Left colon (tissue), 2 donors: ENCODE data around the gene KANSL3. TPM values are rescaled to one million over a fixed set of nuclear protein-coding genes. Genes with fewer than 3 reads are reported as not detected.
"Not testable (repeated sequence)": the region's sequence is repeated elsewhere in the genome, so short reads cannot be mapped to it uniquely, and the experiment has no call there.

Source experiments
- ATAC-seq: fragments of 200-7000 bp; cut with Tn5 transposase; one replicate; pipeline ENCODE4 v1.9.1; 2020; ENCODE audit warnings: mild to moderate bottlenecking, moderate library complexity
- DNase-seq, 2 donors: peaks; one replicate each; pipeline ENCODE4 v3.0.0-alpha.2; 2020
- intact Hi-C, 2 donors: fragments of 100-400 bp; cut with DNase I in 1 of 2; cut with micrococcal nuclease in 1 of 2; formaldehyde crosslinking; loops; one replicate each; pipeline versions ENCODE4 v1.11.2 to v1.14.0; 2022; cut with DNase I, micrococcal nuclease
- total RNA-seq, 2 donors: library from RNA; stranded (reverse); fragmentation: NEBNext Ultra II Directional; extraction: Animal tissue kit (Norgen Biotek cat#: 25700); gene quantifications; one replicate each; pipeline ENCODE4 v1.2.1, GENCODE V29; 2021
- donor health status: DM: no; HTN: no; CAD: no.
- donor health status: DM: yes; HTN: yes; CAD: no.

KANSL3 gene
- total RNA-seq, 2 donors from 2014 or later = 39.3 to 40.7 TPM

DNA sequence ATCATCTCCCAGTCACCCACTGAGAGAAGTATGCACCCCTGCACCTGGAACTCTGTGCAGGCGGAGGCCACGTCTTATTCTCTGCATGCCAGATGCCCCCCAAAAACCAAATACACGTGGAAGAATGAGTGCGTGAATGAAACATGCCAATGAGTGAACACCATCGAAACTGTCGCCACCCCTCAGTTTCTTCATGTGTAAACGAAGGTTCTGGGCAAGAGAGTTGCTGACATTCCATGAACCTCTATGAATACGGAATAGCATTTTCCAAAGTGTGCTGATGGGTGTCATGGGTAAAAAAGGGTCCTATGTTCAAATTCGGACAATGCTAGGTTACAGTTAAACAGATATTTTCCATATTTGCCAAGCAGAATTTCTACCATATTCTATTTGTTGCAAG is 24.2 kb upstream of the KANSL3 start:
- DNase-seq (no peak), ATAC-seq (no peak)
- intact Hi-C loops = no loop called here

DNA sequence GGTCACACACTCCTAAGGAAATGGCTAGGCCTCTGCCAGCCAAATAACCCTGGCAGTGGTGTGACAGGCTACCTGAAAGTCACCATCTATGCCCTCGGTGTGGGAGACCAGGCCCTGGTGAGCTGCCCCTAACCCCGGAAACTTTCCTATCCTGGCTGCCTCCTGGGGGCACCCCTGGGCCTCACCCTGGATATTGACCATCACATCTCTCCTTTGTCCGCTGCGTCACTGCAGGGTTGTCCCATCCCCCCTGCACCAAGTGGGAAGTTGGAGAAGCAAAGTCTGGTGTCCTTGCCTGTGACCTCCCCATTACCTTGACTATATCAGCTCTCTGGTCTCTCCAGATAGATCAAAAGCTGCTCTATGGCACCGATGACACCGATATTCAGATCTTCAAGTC is 23.2 kb upstream of the KANSL3 start:
- ATAC-seq (no peak), DNase-seq (no peak)
- intact Hi-C loops = no loop called here

DNA sequence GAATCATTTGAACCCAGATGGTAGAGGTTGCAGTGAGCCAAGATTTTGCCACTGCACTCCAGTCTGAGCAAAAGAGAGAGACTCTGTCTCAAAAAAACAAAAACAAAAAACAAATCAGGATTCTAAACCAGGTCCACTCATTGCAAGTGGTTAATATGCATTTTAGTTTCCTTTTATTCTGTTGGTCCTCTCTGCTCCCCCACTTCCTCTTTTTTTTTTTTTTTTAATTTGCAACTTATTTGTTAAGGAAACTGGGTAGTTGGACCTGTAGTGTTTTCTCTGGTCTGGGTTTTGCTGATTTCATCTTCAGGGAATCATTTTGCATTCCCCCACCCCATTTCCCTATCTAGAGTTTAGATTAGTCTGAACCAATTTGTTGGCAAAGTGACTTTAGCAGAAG is 18.4 kb upstream of the KANSL3 start:
- intact Hi-C loops = no loop called here
- DNase-seq (no peak), ATAC-seq (no peak)

DNA sequence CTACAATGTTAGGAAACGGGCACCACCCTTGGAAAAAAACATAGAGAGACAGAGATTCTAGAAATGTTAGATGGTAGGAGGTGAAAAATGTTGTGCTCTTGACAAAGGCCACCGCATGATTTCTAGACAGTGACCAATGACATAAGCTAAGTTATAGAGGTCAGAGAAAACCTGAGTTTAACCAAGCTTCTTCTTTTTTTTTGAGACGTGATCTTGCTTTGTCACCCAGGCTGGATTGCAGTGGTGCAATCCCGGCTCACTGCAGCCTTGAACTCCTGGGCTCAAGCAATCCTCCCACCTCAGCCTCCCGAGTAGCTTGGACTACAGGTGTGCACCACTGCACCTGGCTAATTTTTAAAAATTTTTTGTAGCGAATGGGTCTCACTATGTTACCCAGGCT is 17.4 kb upstream of the KANSL3 start:
- ATAC-seq (no peak), DNase-seq (no peak)
- intact Hi-C loops = no loop called here

DNA sequence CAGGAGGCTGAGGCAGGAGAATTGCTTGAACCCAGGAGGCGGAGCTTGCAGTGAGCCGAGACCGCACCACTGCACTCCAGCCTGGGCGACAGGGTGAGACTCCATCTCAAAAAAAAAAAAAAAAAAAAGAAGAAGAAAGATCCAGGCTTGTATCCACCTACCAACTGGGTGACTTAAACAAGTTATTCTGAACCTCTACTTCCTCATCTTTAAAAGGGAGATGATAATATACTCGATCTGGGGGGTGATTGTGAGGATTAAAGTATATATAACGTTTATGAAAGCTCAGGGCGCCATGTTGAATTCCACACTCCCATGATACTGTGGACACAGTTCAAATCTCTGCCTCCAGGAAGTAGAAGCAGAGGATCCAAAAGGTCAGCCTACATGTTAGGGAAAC is 16.7 kb upstream of the KANSL3 start:
- peak; percentile 19 for ATAC-seq
- DNase-seq, intact Hi-C loops: not testable (repeated sequence)

DNA sequence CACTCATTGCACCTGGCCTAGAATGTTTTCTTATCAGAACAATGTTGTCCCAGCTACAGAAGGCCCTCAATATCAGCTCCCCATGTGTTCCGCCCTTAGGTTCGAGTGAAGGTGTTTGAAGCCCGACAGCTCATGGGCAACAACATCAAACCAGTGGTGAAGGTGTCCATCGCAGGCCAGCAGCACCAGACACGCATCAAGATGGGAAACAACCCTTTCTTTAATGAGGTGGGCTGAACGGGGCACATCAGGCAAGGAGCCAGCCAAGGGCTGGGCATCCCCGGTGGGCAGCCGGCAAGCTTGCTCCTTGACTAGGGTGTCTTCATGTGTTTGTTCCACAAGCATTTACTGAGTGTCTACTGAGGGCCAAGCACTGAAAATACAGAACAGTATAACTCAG is 13.7 kb upstream of the KANSL3 start:
- DNase-seq (no peak), ATAC-seq (no peak)
- intact Hi-C loops = no loop called here

DNA sequence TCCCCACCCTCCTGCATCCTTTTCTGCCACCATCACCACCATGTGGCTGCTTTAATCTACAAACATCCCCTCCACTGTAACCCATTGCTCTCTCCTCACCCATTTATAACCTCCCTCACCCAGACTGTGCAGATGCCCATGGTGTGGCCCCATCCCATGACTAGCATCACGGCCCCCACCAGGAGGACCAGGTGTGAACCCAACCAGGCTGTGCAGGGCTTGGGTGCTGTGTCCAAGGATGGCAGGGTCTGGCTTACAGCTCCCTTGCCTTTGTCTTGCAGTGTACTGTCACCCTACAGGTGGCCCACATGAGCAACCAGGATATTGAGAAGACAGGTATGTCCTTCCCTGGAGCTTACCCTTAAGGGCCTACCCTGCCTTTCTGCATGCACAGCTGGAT is 11.2 kb upstream of the KANSL3 start:
- no peak for DNase-seq
- intact Hi-C loops = no loop called here

DNA sequence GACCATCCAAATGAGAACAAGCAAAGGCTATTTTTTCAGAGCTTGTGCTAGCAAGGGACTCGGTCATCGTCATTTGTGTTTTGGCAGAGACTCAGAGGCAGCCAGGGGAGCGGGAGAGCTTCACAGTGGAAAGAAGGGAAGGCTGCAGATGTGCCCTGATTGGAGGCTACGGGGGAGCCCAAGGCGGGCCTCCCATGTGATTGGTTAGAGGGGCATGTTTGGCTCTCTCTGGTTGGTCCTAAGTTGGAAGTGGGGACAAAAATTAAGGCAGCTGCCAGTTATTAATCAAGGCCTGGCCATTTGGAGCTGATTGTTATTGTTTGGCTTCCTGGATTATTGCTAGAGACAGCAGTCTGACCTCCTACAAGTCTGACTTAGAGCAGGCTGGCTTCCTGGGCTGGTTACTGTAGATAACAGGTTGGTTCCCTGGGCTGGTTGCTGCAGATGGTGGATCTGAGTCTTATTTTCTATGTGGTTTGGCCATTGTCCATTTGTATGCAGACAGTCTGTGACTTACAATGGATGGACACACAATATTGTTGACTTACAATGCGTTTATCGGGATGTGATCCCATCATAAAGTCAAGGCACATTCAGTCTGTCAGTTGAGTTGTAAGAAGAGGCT is 10.3 kb upstream of the KANSL3 start:
- DNase-seq (no peak), ATAC-seq (no peak)
- intact Hi-C loops = no loop called here

More for the DNA sequence above, 11.2 kb upstream of the KANSL3 start:
- ATAC-seq = no peak

DNA sequence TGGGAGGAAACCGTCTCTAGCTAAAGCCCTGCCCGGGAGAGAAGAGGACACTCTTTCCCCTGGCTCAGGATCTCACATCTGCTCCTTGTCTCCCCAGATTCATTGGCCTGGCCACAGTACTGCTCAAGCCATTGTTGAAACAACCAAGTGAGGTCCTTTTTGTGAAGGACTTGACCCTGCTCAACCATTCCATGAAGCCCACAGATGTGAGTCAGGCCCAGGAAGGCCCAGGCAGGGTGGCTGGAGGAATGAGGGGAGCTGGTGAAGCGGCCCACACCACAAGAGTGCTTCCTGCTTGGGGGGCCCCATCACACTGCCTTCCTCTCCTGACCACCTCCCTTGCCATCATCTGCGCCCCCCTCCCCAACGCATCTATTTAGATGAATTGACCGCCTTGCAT is 9.6 kb upstream of the KANSL3 start:
- ATAC-seq = no peak
- intact Hi-C loops = no loop called here

DNA sequence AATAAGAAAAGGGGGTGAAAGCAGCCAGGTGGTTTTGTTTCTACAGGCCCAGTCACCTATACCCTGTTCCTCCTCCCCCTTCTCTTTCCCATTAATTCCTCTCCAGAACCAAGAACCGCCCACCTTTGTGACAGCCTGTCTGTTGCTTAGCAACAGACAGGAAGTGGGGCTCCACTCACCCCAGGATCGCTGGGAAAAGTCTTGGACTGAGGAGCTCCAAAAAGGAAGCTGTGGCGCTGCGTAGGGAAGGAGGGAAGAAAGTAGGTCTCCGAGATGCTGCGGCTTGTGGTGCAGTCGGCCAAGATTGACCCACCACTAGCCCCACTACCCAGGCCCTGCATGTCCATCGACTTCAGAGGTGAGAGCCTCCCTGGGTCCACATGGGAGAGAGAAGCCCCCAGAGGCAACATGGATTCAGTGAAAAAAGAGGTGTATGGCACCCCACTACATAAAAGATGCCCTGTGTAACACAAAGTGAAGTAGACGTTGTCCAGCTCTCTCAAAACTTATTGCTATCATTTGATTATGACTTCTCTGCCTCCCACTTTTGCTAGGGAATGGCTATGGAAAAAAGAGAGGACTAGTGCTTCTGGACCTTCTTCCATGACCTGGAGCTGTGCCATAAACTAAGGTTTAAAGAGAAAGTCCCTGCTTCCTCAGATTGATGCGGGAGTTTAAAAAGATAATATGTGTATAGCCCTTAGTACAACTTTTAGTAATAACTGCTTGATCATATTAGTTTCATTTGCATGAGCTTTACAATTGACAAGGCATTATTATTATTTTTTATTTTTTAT is 4.7 kb upstream of the KANSL3 start, which contains the start of gene FER1L5:
Gene FER1L5 (plus strand): TSS at position 201 of the 797 bp plus-strand sequence. CDS start 73 bp downstream, at position 274.
- intact Hi-C loops = no loop called here
- no peak for ATAC-seq
- no peak for DNase-seq

More for the DNA sequence above, 9.6 kb upstream of the KANSL3 start:
- no peak for DNase-seq

DNA sequence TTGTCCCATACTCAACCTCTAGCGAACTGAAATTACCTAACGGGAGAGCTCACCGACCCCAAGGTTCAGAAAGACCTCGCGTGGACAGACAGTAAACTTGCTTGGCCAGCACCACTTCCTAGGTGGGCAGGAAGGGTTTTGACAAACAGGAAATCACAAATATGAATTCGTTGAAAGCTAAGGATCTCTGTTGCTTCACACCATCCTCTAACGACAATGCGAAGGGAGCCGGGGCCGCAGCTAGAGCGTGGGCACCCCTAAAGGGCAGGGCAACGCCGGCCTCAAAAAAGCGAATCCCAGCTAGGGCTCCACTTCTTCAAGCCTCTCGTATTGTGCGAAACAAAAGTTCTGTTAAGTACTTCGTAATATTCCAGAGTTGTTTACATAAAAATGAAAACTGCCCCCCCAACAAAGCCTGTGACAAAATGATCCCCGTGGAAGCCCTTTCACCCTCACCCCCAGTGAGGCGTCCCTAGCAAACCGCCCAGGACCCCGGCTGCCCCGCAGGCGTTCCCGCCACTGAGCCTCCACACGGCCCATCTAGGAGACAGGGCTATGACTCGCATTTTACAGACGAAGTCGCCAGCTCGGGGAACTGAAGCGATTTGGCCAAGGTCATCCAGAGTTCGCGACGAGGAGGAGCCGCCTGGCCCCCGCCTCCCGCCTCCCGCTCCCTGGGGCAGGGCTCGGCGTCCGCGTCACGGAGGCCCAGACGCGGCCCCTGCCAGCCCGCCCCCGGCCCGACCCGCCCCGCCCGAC is 548 bp downstream of the KANSL3 start:
- intact Hi-C loops = loop anchor here in 1 of 2 donors (5.0 kb wide), 1 partner anchor 165 kb away; no protein-coding TSS in a partner anchor
- peak; percentile 90 for ATAC-seq

DNA sequence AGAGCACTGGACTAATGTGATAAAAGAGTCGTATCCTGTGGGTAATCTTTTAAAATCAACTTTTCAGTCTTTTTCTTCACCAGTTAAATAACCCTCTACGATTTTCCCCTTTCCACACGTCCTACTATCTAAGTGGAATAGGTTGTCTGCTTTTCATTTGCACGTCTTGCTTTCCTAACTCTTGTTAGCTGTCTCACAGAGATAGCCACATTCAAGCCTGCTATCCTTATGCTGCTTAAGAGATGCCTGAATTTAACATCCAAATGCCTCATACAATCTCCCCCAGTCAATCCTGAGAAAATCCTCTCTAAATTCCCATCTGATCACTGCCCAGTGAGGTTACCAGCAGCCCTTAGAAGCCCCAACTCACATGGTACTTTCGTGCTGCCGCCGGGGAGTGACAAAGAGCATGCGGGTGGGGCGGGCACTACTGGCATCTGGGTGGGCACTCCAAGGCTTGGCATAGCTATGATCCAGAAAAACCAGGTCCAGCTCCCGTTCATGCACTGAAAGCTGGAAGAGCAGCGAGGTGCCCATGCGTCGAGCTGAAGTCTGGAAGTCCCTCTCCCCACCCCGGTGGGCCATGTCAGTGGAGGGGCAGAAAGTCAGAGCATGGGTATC is 1.5 kb downstream of the KANSL3 start:
- intact Hi-C loops = loop anchor here in 1 of 2 donors (5.0 kb wide), 1 partner anchor 166 kb away; no protein-coding TSS in a partner anchor
- ATAC-seq (peak; percentile 19), DNase-seq (peak; percentile 36 to 43)

More for the DNA sequence above, 548 bp downstream of the KANSL3 start:
- DNase-seq = peak; percentile 86

DNA sequence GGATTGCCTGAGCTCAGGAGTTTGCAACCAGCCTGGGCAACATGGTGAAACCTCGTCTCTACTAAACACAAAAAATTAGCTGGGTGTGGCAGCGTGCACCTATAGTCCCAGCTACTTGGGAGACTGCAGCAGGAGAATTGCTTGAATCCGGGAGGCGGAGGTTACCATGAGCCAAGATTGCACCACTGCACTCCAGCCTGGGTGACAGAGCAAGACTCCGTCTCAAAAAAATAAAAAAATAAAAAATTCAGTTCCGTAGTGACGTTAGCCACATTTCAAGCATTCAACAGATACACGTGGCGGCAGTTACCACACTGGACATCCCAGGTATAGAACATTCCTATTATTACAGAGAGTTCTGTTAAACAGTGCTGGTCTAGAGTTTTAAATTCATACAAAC is 4.5 kb downstream of the KANSL3 start:
- intact Hi-C loops = no loop called here
- DNase-seq = no peak

DNA sequence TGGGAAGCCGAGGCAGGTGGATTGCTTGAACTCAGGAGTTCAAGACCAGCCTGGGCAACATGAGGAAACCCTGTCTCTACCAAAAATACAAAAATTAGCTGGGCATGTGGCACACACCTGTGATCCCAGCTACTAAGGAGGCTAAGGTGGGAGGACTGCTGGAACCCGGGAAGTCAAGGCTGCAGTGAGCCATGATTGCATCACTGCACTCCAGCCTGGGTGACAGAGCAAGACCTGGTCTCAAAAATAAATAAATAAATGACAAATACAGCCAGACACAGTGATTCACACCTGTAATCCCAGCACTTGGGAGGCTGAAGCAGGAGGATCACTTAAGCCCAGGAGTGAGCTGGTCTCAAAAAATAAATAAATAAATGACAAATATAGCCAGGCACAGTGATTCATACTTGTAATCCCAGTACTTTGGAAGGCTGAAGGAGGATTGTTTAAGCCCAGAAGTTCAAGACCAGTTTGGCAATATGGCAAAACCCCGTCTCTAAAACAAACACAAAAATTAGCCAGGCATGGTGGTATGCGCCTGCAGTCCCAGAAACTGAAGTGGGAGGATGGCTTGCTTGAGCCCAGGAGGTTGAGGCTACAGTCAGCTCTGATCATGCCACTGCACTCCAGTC is 6.2 kb downstream of the KANSL3 start:
- no peak for ATAC-seq
- no peak for DNase-seq
- intact Hi-C loops = no loop called here

More for the DNA sequence above, 4.5 kb downstream of the KANSL3 start:
- ATAC-seq = no peak

DNA sequence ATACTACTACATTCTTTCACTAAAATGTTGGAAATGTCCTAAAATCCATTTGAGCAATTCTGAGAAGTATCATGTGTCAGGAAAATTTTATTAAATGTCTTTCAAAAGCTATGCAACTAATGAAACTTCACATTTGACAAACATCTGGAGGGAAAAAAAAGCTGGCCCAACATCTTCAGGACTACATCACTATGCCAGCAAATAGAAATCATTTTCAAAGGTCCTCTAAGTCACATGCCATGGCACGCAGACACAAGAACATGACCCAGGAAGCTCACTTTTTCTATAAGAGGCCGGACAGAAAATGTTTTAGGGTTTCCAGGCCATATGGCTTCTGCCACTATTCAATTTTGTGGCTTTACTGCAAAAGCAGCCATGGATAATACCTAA is 11.6 kb downstream of the KANSL3 start:
- intact Hi-C loops = no loop called here
- ATAC-seq (no peak), DNase-seq (no peak)

DNA sequence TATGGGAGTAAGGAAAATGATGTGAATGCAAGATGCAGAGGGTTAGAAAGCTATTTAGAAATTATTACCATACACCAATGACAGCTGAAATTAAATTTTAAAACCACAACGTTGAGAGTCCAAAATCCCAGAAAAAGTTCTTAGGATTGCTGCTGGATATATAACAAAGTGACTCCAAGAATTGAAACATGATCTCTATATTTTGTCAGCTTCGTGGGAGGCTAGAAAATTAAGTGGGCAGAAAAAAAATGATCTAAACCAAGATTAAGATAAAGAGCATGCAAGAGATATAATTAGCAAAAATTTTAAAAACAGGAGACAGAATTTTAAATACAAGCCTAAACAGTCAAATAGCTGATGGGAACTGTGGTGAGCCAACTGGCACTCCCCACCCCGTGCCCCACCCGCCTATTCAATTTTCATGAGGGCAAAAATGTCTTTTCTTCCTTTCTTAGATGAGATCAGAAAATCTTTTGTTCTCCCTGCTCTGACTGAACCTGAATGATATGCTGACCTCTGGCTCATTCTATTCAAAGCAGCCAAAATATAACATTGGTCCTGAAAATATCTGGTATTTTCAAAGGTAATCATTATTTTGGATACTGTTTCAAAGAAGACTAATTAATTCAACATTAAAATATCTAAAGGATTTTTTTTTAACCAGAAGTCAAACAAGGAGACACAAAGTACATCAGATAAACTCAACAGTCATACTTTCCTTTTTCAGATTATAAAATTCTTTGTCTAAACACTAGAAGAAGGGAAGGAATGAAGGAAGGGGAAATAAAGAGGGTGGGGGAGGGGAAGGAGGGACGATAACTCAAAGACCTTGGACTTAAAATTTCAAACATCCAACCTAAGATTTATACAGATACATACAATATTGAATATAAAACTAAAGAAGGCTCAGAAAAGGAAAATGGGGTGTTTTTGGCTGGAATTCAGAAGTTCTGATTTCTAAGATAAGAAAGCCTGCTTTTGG is 12.2 kb downstream of the KANSL3 start:
- intact Hi-C loops = no loop called here
- DNase-seq (no peak), ATAC-seq (no peak)

DNA sequence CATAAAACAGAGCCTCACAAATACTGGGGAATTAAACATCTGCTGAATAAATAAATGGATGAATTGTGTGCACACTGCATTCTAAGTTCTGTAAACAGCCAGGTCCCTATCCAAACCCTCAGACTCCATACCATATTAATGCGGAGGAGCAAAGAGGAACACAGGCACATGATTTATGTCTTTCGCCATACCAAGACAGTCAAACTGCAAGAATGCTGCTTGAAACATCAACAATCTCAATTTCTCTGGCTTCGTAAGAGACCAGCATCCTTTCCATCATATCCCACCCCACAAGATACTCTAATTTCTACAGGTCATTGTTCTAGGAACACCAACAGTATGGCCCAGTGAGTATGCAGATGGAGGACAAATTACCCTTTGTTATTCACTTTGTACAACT is 15.0 kb downstream of the KANSL3 start:
- intact Hi-C loops = no loop called here
- DNase-seq (no peak), ATAC-seq (no peak)

DNA sequence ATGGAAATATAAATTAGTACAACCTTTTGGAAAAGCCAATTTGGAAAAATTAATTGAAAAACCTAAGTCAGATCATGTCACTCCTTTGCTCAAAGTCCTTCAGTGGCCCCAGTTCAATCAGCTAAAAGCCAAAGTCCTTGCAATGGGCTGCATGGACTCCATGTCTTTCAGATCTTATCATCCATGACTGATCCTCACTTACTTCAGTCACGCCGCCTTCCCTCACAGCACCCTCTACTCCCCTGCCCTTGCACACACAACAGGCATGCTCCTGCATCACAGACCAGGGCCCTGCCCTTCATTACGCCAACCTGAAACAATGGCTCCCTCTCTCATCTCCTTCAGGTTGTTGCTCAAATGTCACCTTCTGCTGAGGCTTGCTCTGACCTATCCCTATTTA is 15.6 kb downstream of the KANSL3 start:
- intact Hi-C loops = no loop called here
- ATAC-seq = no peak
- DNase-seq = no peak
